Panc1 (cell line): ENCODE measurements around the gene VSTM2L. TPM values are rescaled to one million over a fixed set of nuclear protein-coding genes. Genes with fewer than 3 reads are reported as not detected.
A peak's percentile ranks its signal among the peaks of the same experiment; 100 is the strongest.

Source experiments
- ATAC-seq: fragments of 200-7000 bp; cut with Tn5 transposase; 2 replicates; pipeline ENCODE4 v1.9.1; 2020; ENCODE audit warnings: mild to moderate bottlenecking, moderate library complexity
- BruUV-seq: library from RNA; stranded (reverse); fragments of 400-500 nt; replicated peaks from 2 replicates; lab custom pipeline; 2021; lab: Mats Ljungman, UMichigan
- CTCF ChIA-PET: fragments of 300-600 bp; sonication (Branson Sonifier 250); formaldehyde crosslinking; loops from one replicate; lab custom pipeline; 2022; ENCODE audit warnings: antibody characterized with exemption; lab: Charles Lee
- POLR2A ChIA-PET: fragments of 300-600 bp; sonication (Branson Sonifier 250); formaldehyde crosslinking; loops from one replicate; lab custom pipeline; 2022; ENCODE audit warnings: antibody characterized with exemption; lab: Charles Lee
- DNase-seq: peaks from one replicate; pipeline ENCODE4 v3.0.0-alpha.2; 2010; ENCODE audit warnings: low read depth, low spot score
- H3K27ac ChIP-seq: 2 replicates; pipeline ENCODE4 v1.5.1; 2011; ENCODE audit warnings: mild to moderate bottlenecking, low read length, inconsistent platforms
- H3K27me3 ChIP-seq: fragments of 200-500 bp; sonication (Bioruptor generic); 2 replicates; pipeline ENCODE4 v1.6.0; 2014; ENCODE audit warnings: low read length, inconsistent platforms; ENCODE audit not compliant: control insufficient read depth, insufficient read depth
- H3K36me3 ChIP-seq: fragments of 200-500 bp; sonication (Bioruptor generic); 2 replicates; pipeline ENCODE4 v1.5.1; 2014; ENCODE audit warnings: inconsistent platforms, mild to moderate bottlenecking, low read length, moderate library complexity; ENCODE audit not compliant: control insufficient read depth, insufficient read depth
- H3K4me1 ChIP-seq: 2 replicates; pipeline ENCODE4 v1.5.1; 2011; ENCODE audit warnings: inconsistent platforms, mild to moderate bottlenecking, low read length, moderate library complexity; ENCODE audit not compliant: control insufficient read depth, insufficient read depth
- H3K4me3 ChIP-seq, 2 experiments: 2 replicates each; pipeline ENCODE4 v1.5.1; 2011 to 2012; ENCODE audit warnings: low read depth in 2 of 2, low read length in 2 of 2, mild to moderate bottlenecking in 2 of 2, inconsistent platforms in 1 of 2, moderate library complexity in 1 of 2
- H3K9me3 ChIP-seq: fragments of 200-500 bp; sonication (Bioruptor generic); 2 replicates; pipeline ENCODE4 v1.5.1; 2014; ENCODE audit warnings: low read depth, mild to moderate bottlenecking, inconsistent platforms, low read length, moderate library complexity; ENCODE audit not compliant: control insufficient read depth, insufficient read depth
- CTCF ChIP-seq: fragments of 450-650 bp; IDR thresholded peaks from 2 replicates; pipeline ENCODE4 v1.5.1; 2017; ENCODE audit warnings: mild to moderate bottlenecking
- POLR2AphosphoS5 ChIP-seq: IDR thresholded peaks from 2 replicates; pipeline ENCODE4 v1.6.1; 2012; ENCODE audit warnings: mild to moderate bottlenecking, low read depth, low read length, moderate library complexity
- REST ChIP-seq, 2 experiments: IDR thresholded peaks; 2 replicates each; pipeline ENCODE4 v1.6.1; 2011 to 2012; ENCODE audit warnings: low read depth in 2 of 2, control low read depth in 1 of 2, low read length in 1 of 2, mild to moderate bottlenecking in 1 of 2, moderate library complexity in 1 of 2; ENCODE audit not compliant: insufficient read depth in 1 of 2
- SIN3A ChIP-seq: IDR thresholded peaks from 2 replicates; pipeline ENCODE4 v1.6.1; 2012; ENCODE audit warnings: low read depth, mild to moderate bottlenecking, low read length, moderate library complexity, borderline replicate concordance; ENCODE audit not compliant: insufficient read depth
- TCF7L2 ChIP-seq: IDR thresholded peaks from 2 replicates; pipeline ENCODE4 v1.6.1; 2011; ENCODE audit warnings: mild to moderate bottlenecking, low read depth, low read length, inconsistent platforms
- in situ Hi-C: cut with HindIII; loops from 2 replicates; pipeline ENCODE4 v1.10.0; 2016; ENCODE audit warnings: low sequenced_read_pairs, low pct_unique_long_range_greater_than_20kb
- intact Hi-C: fragments of 100-400 bp; cut with micrococcal nuclease; formaldehyde crosslinking; loops from one replicate; pipeline ENCODE4 v1.10.0; 2022; ENCODE audit not compliant: unreplicated experiment
- total RNA-seq: library from RNA; stranded (reverse); gene quantifications from one replicate; pipeline ENCODE4 v1.2.1, GENCODE V29; 2021; ENCODE audit not compliant: unreplicated experiment

VSTM2L gene
- total RNA-seq, 1 experiment from 2014 or later = 16.0 TPM

GRCh38 chr20:37915434-37915787, 12.5 kb downstream of the VSTM2L start:
- ChIA-PET POLR2A (no interaction called here), CTCF (interaction anchor here (0.7 kb wide), 1 partner anchor 197 kb away, joined by 11 read pairs; no protein-coding TSS in a partner anchor)
- DNase-seq (no peak), ATAC-seq (peak; percentile 26)
- in situ Hi-C loops (no loop called here), intact Hi-C loops (loop anchor here (5.0 to 10.0 kb wide), 2 partner anchors 77 to 351 kb away; no protein-coding TSS in a partner anchor)
- TF ChIP-seq TCF7L2 (no peak), POLR2AphosphoS5 (no peak), REST (IDR thresholded peaks at IDR 0.05; ENCODE audit: insufficient read depth in 1 of 2, low read depth in 2 of 2, low read length in 1 of 2) (no peak), SIN3A (no peak), CTCF (no peak)
- Histone ChIP-seq H3K36me3 (no peaks in the 10 kb centered on the region), H3K4me1 (peaks cover 18% of the 10 kb centered on the region), H3K9me3 (no peaks in the 10 kb centered on the region), H3K27me3 (no peaks in the 10 kb centered on the region), H3K4me3 (no peak overlapping the region), H3K27ac (no peak overlapping the region)
- no TSS peak for BruUV-seq

- intact Hi-C loops = loop anchor here (5.0 to 10.0 kb wide), 2 partner anchors 76 to 351 kb away; no protein-coding TSS in a partner anchor
- ChIA-PET CTCF (interaction anchor here (0.7 kb wide), 1 partner anchor 197 kb away, joined by 11 read pairs; no protein-coding TSS in a partner anchor), POLR2A (no interaction called here)
- Histone ChIP-seq H3K36me3 (no peaks in the 10 kb centered on the region), H3K27me3 (no peaks in the 10 kb centered on the region), H3K27ac (no peak overlapping the region), H3K4me3 (peak overlapping the region in 1 of 2 experiments; percentile 29; a peak in 2 of 4 replicates), H3K9me3 (no peaks in the 10 kb centered on the region), H3K4me1 (peaks cover 18% of the 10 kb centered on the region)
- no TSS peak for BruUV-seq
- in situ Hi-C loops = no loop called here
- TF ChIP-seq SIN3A = no peak
- TF ChIP-seq CTCF = no peak
- TF ChIP-seq REST (IDR thresholded peaks at IDR 0.05; ENCODE audit: insufficient read depth in 1 of 2, low read depth in 2 of 2, low read length in 1 of 2) = no peak
- TF ChIP-seq POLR2AphosphoS5 = no peak
- TF ChIP-seq TCF7L2 = no peak
- no peak for DNase-seq
- ATAC-seq = peak; percentile 50
Observed at GRCh38 chr20:37915800-37916570, 13.1 kb downstream of the VSTM2L start.
